Measurements from ENCODE around the gene PDIK1L. TPM values are rescaled to one million over a fixed set of nuclear protein-coding genes. Genes with fewer than 3 reads are reported as not detected.

PDIK1L gene
- total RNA-seq, 2 experiments from 2014 or later = 12.9 to 17.2 TPM

GRCh38 chr1:26155370-26156284, 44.0 kb downstream of the PDIK1L start:
- Histone ChIP-seq H3K4me1 (ENCODE audit: insufficient read depth, low read length, poor library complexity, severe bottlenecking) (peaks cover 11% of the 10 kb centered on the region), H3K79me2 (ENCODE audit: insufficient read depth, low read depth, low read length) (no peaks in the 10 kb centered on the region), H4K20me1 (ENCODE audit: insufficient read depth, low read length) (no peaks in the 10 kb centered on the region), H3K4me2 (ENCODE audit: low read length) (no peak overlapping the region; the same call in 1 of the 2 replicates), H3K36me3 (ENCODE audit: insufficient read depth, low read length) (no peaks in the 10 kb centered on the region), H3K9me2 (ENCODE audit: insufficient read depth, low read length) (no peaks in the 10 kb centered on the region), H3K27ac (ENCODE audit: low read depth, low read length, poor library complexity, severe bottlenecking) (no peak overlapping the region), H3K9me3 (ENCODE audit: low read length) (no peaks in the 10 kb centered on the region), H2AFZ (ENCODE audit: low read length) (no peak overlapping the region), H3K4me3 (ENCODE audit: low read depth, low read length, poor library complexity, severe bottlenecking) (no peak overlapping the region)
- CTCF ChIA-PET (ENCODE audit: unreplicated experiment) = no interaction called here
- POLR2A ChIA-PET = no interaction called here
- no peak for DNase-seq (ENCODE audit: low spot score)
- intact Hi-C loops (cut with micrococcal nuclease; ENCODE audit: unreplicated experiment) = no loop called here
- no peak for TF ChIP-seq EZH2phosphoT487 (IDR thresholded peaks at IDR 0.05; ENCODE audit: borderline replicate concordance, low read depth, low read length)
- TF ChIP-seq, protein P1, sequence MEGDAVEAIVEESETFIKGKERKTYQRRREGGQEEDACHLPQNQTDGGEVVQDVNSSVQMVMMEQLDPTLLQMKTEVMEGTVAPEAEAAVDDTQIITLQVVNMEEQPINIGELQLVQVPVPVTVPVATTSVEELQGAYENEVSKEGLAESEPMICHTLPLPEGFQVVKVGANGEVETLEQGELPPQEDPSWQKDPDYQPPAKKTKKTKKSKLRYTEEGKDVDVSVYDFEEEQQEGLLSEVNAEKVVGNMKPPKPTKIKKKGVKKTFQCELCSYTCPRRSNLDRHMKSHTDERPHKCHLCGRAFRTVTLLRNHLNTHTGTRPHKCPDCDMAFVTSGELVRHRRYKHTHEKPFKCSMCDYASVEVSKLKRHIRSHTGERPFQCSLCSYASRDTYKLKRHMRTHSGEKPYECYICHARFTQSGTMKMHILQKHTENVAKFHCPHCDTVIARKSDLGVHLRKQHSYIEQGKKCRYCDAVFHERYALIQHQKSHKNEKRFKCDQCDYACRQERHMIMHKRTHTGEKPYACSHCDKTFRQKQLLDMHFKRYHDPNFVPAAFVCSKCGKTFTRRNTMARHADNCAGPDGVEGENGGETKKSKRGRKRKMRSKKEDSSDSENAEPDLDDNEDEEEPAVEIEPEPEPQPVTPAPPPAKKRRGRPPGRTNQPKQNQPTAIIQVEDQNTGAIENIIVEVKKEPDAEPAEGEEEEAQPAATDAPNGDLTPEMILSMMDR (conservative IDR thresholded peaks at IDR 0.05; ENCODE audit: low read length) = no peak
- no TSS peak for BruUV-seq (replicated peaks)

DNA sequence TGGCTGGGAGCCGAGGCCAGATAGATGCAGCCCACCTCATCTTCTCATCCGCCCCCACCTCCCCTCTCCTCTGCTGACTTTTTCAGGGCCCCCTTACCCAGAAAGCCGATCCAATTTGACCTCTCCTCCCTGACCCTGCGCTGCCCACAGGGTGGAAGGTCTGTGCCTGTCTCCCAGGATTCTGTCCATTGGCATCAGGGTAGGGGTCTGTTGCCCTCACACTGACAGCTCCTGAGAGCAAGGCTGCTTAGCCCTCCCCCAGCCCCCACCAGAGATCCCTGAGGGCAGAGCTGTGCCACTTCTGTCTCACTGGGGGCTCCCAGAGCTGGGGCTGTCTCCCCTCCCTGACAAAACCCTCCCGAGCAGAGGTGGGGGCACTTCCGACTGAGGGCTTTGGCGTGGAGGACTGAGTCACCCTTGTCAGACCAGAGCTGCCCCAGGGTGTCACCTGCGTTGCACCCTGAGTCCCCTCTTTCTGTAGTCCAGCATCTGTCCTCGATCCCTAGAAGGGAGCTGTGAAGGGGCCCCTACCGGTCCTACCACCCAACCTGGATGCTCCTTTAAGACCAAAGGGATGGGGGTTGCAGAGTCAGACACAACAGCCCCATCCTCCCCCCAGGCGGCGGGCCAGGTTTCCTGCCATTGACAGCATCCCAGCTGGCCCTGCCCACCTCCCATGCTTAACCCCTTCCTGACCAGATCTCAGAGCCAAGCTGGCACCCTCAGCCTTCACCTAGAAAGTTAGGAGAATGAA, 44.8 kb downstream of the PDIK1L start:
- intact Hi-C loops (cut with micrococcal nuclease; ENCODE audit: unreplicated experiment) = no loop called here
- ChIA-PET POLR2A (no interaction called here), CTCF (ENCODE audit: unreplicated experiment) (no interaction called here)
- H3K4me1 ChIP-seq (ENCODE audit: insufficient read depth, low read length, poor library complexity, severe bottlenecking) = peaks cover 11% of the 10 kb centered on the region
- no peaks in the 10 kb centered on the region for H3K9me3 ChIP-seq (ENCODE audit: low read length)
- no peak overlapping the region for H3K4me3 ChIP-seq (ENCODE audit: low read depth, low read length, poor library complexity, severe bottlenecking)
- no peaks in the 10 kb centered on the region for H3K79me2 ChIP-seq (ENCODE audit: insufficient read depth, low read depth, low read length)
- DNase-seq (ENCODE audit: low spot score) = no peak
- H3K36me3 ChIP-seq (ENCODE audit: insufficient read depth, low read length) = no peaks in the 10 kb centered on the region
- H3K4me2 ChIP-seq (ENCODE audit: low read length) = peak overlapping the region; percentile 16
- TF ChIP-seq EZH2phosphoT487 (IDR thresholded peaks at IDR 0.05; ENCODE audit: borderline replicate concordance, low read depth, low read length) = no peak
- TF ChIP-seq, protein P1 (conservative IDR thresholded peaks at IDR 0.05; ENCODE audit: low read length) = no peak
- no TSS peak for BruUV-seq (replicated peaks)
- H3K27ac ChIP-seq (ENCODE audit: low read depth, low read length, poor library complexity, severe bottlenecking) = no peak overlapping the region
- H4K20me1 ChIP-seq (ENCODE audit: insufficient read depth, low read length) = no peaks in the 10 kb centered on the region
- no peaks in the 10 kb centered on the region for H3K9me2 ChIP-seq (ENCODE audit: insufficient read depth, low read length)
- no peak overlapping the region for H2AFZ ChIP-seq (ENCODE audit: low read length)

All from OCI-LY7 (cell line).